ENCODE measurements around the gene GKN2.

GKN2 gene

GRCh38 chr2:68952887-68953521 lies at the start of gene GKN2:
Gene GKN2, minus strand, starts transcription at chr2:68952893. Its CDS starts 32 bp downstream, at chr2:68952861.
- no peak for DNase-seq

- DNase-seq, result no peak
Measured at GRCh38 chr2:69001879-69002278, 49.2 kb upstream of the GKN2 start.

GRCh38 chr2:68997401-68997800 lies 44.7 kb upstream of the GKN2 start:
- DNase-seq, result no peak

- no peak for DNase-seq
Measured at GRCh38 chr2:68995916-68996315, 43.2 kb upstream of the GKN2 start.

- DNase-seq, result no peak
Measured at GRCh38 chr2:68994864-68995263, 42.2 kb upstream of the GKN2 start.

- no peak for DNase-seq
Measured at GRCh38 chr2:68993660-68994059, 41.0 kb upstream of the GKN2 start.

- peak; percentile 18 for DNase-seq
Measured at GRCh38 chr2:68992933-68993332, 40.2 kb upstream of the GKN2 start.

GRCh38 chr2:68992341-68992740 lies 39.6 kb upstream of the GKN2 start:
- DNase-seq, result no peak

GRCh38 chr2:68989035-68989434 lies 36.3 kb upstream of the GKN2 start:
- no peak for DNase-seq

GRCh38 chr2:68987021-68987503 lies 34.4 kb upstream of the GKN2 start:
- DNase-seq, result no peak

GRCh38 chr2:68980956-68981355 lies 28.3 kb upstream of the GKN2 start:
- no peak for DNase-seq

- DNase-seq, result no peak
Measured at GRCh38 chr2:68978098-68978497, 25.4 kb upstream of the GKN2 start.

GRCh38 chr2:68977453-68977852 lies 24.8 kb upstream of the GKN2 start:
- DNase-seq, result no peak

GRCh38 chr2:68975844-68976243 lies 23.2 kb upstream of the GKN2 start:
- no peak for DNase-seq

- DNase-seq, result no peak
Measured at GRCh38 chr2:68974946-68975665, 22.4 kb upstream of the GKN2 start.

- DNase-seq, result no peak
Measured at GRCh38 chr2:68974251-68974650, 21.6 kb upstream of the GKN2 start, which contains the start of gene GKN1. Gene GKN1, plus strand, starts transcription at chr2:68974636. Its CDS starts 42 bp downstream, at chr2:68974678.

- DNase-seq, result no peak
Measured at GRCh38 chr2:68971591-68972231, 19.0 kb upstream of the GKN2 start.

- peak; percentile 13 for DNase-seq
Measured at GRCh38 chr2:68970566-68971265, 18.0 kb upstream of the GKN2 start.

GRCh38 chr2:68969736-68970490 lies 17.2 kb upstream of the GKN2 start:
- no peak for DNase-seq

- no peak for DNase-seq
Measured at GRCh38 chr2:68968221-68968620, 15.5 kb upstream of the GKN2 start.

GRCh38 chr2:68964282-68964681 lies 11.6 kb upstream of the GKN2 start:
- no peak for DNase-seq

GRCh38 chr2:68961380-68961779 lies 8.7 kb upstream of the GKN2 start:
- DNase-seq, result no peak

- DNase-seq, result no peak
Measured at GRCh38 chr2:68959001-68959400, 6.3 kb upstream of the GKN2 start.

All from OCI-M1 (cell line).